ENCODE data around the gene PDXDC1.
"Not testable (repeated sequence)": the region's sequence is repeated elsewhere in the genome, so short reads cannot be mapped to it uniquely, and the experiment has no call there.

Gene PDXDC1

DNA sequence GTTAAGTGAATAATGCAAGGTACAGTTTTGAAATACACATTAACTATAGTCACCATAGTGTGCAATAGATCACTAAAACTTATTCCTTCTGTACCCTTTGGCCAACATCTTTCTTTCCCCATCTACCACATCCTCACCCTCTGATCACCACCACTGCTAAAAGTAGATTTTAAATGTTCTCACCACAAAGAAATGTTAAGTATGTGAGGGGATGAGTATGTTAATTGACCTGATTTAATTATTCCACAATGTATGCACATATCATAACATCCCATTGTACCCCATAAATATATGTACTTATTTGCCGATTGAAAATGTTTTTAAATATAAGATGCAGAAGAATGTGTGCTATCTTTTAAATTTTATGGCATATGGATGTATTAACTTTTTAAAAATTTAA, 188.2 kb downstream of the PDXDC1 start:
- not testable (repeated sequence) for DNase-seq (ENCODE audit: low spot score)

DNA sequence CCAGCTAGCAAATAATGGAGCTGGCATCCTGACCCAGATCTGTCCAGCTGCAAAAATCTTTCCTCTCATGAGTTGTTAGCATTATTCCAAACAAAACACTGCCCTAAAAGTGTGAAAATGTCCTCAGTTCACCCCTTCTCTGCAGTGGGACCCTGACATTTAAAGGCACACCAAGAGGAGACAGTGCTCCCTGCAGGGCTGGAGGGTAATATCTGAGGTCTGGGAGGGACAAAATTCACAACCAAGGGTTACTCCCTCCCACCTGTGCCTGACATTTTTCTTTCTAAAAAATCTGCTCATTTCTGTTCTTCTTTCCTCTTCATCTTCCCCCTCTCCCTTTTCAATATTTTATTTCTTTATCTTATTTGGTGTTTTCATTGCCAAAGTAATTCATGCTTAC, 191.4 kb downstream of the PDXDC1 start:
- not testable (repeated sequence) for DNase-seq (ENCODE audit: low spot score)

DNA sequence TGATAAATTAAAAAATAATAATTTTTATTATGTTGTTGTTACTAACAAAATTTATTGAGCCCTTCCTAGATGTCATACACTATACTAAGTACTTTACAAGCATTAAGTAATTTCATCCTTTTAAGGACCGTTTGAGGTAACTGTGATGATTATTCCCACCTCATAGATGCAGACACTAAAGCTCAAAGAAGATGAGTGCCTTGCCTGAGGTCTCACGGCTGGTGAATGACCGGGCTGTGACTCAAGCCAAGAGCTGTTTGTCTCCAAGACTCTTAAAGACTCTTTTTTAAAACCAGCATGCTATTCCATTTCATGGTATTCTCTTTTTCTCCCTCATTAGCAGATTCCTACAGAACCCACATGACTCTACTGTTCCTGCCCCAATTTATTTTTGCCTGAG, 193.5 kb downstream of the PDXDC1 start:
- not testable (repeated sequence) for DNase-seq (ENCODE audit: low spot score)

DNA sequence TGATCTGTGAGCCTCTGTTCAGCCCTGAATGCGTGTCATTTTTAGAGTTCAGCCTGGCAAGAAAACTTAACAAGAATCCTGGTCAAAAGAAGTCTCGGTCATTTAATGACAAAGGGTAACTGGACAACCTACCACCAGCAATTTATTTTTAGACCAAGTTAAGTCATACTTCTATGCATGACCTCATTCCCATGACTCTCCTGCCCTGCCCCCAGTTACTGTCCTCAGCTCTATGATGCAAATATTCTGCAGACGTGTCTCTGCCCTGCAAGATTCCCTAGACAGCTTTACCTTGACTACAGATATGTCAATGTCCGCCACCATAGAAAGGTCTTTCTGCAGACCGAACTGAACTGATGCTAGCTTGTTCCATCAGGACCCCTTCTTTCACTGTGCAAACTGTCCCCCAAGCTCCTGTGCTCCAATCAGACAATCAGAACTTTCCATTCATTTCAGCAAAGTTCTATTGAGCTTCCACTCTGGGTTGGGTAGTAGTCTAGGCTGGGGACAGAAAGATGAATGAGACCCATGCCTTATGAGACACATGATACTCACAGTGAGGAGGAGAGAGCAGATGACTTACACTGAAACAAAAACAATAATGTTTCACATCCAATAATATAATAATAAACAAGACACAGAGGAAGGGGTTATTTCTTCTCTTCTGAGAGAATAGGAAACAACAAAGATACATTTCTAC, 194.3 kb downstream of the PDXDC1 start:
- DNase-seq (ENCODE audit: low spot score), result not testable (repeated sequence)

DNA sequence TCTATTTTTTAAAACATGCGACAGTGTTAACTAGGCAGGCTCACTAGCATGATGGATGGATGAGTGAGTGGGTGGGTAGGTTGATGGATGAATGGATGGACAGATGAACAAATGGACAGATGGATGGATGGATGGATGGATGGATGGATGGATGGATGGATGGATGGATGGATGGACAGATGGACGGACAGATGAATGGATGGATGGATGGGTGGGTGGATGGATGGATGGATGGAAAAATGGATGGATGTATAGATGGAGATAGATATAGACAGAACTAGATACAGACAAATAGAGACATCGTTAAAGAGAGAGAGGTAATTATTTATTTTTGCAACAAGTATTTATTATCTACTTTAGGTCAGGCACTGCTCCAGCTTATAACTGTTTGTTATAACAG, 205.1 kb downstream of the PDXDC1 start:
- not testable (repeated sequence) for DNase-seq (ENCODE audit: low spot score)

DNA sequence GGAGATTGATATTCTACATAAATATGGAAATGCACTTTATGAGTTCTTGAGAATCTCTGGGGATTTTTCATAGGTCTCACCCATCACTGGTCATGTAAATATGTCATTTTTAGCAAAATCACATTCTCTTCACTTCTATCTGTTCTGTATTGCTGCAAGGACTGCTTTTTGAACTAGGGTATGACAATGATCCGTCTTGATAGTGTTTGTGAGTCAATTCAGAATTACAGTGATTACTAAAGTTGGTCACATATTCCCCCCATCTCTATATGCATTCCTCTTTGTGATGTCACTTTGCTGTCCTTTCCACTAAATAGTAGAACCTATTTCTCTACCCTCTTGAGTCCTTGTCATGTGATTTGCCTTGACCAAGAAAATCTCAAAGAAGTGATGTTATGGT, 206.1 kb downstream of the PDXDC1 start:
- DNase-seq (ENCODE audit: low spot score), result not testable (repeated sequence)

DNA sequence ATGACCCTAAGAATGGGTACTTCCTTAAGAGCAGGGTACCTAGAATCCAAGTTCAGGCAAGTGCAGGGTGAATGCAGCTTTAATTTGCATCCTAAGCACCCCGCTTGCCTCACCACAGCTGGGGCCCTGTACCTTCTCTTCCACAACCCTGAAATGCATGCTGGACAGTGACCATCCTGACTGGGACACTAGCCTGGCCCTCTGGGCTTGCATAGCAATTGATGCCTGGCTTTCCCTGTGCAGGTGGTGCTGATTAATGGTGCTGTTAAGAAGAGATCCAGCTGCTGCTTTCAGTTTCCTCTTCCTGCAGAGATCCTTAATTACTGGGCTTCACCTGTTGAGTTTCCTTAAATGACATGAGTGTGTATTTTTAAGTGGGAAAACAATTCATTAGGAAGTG, 209.2 kb downstream of the PDXDC1 start:
- DNase-seq (ENCODE audit: low spot score), result not testable (repeated sequence)
